Liver (tissue), 9 donors: ENCODE measurements around the gene ULBP2. TPM values are rescaled to one million over a fixed set of nuclear protein-coding genes. Genes with fewer than 3 reads are reported as not detected.
"Not testable (repeated sequence)": the region's sequence is repeated elsewhere in the genome, so short reads cannot be mapped to it uniquely, and the experiment has no call there.

ENCODE experiments used
- DNase-seq: peaks from one replicate; pipeline ENCODE4 v3.0.0-alpha.2; 2017; ENCODE audit warnings: low spot score
- H3K27ac ChIP-seq, 2 donors: one replicate each; pipeline ENCODE4 v1.7.0; 2013; ENCODE audit warnings: inconsistent platforms in 2 of 2, low read length in 2 of 2, control low read depth in 1 of 2, low read depth in 1 of 2, mild to moderate bottlenecking in 1 of 2
- H3K27me3 ChIP-seq, 4 donors: one replicate each; pipeline versions ENCODE4 v1.6.1 to v1.7.0; 2013; ENCODE audit warnings: low read length in 3 of 4, inconsistent platforms in 1 of 4, mild to moderate bottlenecking in 1 of 4, moderate library complexity in 1 of 4; ENCODE audit not compliant: control insufficient read depth in 4 of 4, insufficient read depth in 4 of 4
- H3K36me3 ChIP-seq, 4 donors: one replicate each; pipeline versions ENCODE4 v1.6.1 to v1.7.0; 2013; ENCODE audit warnings: low read length in 3 of 4, mild to moderate bottlenecking in 3 of 4, low read depth in 1 of 4, moderate library complexity in 1 of 4; ENCODE audit not compliant: control insufficient read depth in 4 of 4, insufficient read depth in 3 of 4
- H3K4me1 ChIP-seq, 4 donors: one replicate each; pipeline versions ENCODE4 v1.6.1 to v1.7.0; 2013; ENCODE audit warnings: low read length in 3 of 4, mild to moderate bottlenecking in 3 of 4, moderate library complexity in 1 of 4; ENCODE audit not compliant: control insufficient read depth in 4 of 4, insufficient read depth in 4 of 4
- H3K4me3 ChIP-seq, 3 donors: one replicate each; pipeline versions ENCODE4 v1.6.1 to v1.7.0; 2013; ENCODE audit warnings: low read length in 3 of 3, control low read depth in 1 of 3, low read depth in 1 of 3, mild to moderate bottlenecking in 1 of 3
- H3K9ac ChIP-seq, 2 donors: one replicate each; pipeline ENCODE4 v1.7.0; 2013; ENCODE audit warnings: low read length in 2 of 2, mild to moderate bottlenecking in 2 of 2, moderate library complexity in 2 of 2, control low read depth in 1 of 2, low read depth in 1 of 2
- H3K9me3 ChIP-seq, 4 donors: one replicate each; pipeline versions ENCODE4 v1.6.1 to v1.7.0; 2013; ENCODE audit warnings: low read length in 3 of 4; ENCODE audit not compliant: control insufficient read depth in 4 of 4
- CTCF ChIP-seq: fragments of 150-350 bp; IDR thresholded peaks from 2 replicates; pipeline ENCODE4 v1.5.1; 2017; ENCODE audit warnings: improper control_type of control experiment, low read depth, low read length; ENCODE audit not compliant: missing input control
- FOXA1 ChIP-seq: IDR thresholded peaks from 2 replicates; pipeline ENCODE4 v1.6.1; 2016; ENCODE audit warnings: antibody characterized with exemption
- FOXA2 ChIP-seq: IDR thresholded peaks from 2 replicates; pipeline ENCODE4 v1.6.1; 2016; ENCODE audit warnings: antibody characterized with exemption
- GABPA ChIP-seq, 2 donors: IDR thresholded peaks in 1 of 2; conservative IDR thresholded peaks in 1 of 2; 2 replicates each; pipeline ENCODE4 v1.6.1; 2016; ENCODE audit warnings: antibody characterized with exemption in 2 of 2, mild to moderate bottlenecking in 1 of 2, moderate library complexity in 1 of 2
- HNF4G ChIP-seq: IDR thresholded peaks from 2 replicates; pipeline ENCODE4 v1.6.1; 2016; ENCODE audit warnings: antibody characterized with exemption
- JUND ChIP-seq, 2 donors: IDR thresholded peaks; 2 replicates each; pipeline ENCODE4 v1.6.1; 2016; ENCODE audit warnings: antibody characterized with exemption in 2 of 2
- MAX ChIP-seq: IDR thresholded peaks from 2 replicates; pipeline ENCODE4 v1.6.1; 2016; ENCODE audit warnings: antibody characterized with exemption
- NR2F2 ChIP-seq: IDR thresholded peaks from 2 replicates; pipeline ENCODE4 v1.6.1; 2016; ENCODE audit warnings: antibody characterized with exemption
- RAD21 ChIP-seq, 2 donors: IDR thresholded peaks; 2 replicates each; pipeline ENCODE4 v1.6.1; 2016; ENCODE audit warnings: antibody characterized with exemption in 2 of 2, mild to moderate bottlenecking in 2 of 2
- RXRA ChIP-seq, 2 donors: IDR thresholded peaks; 2 replicates each; pipeline ENCODE4 v1.6.1; 2017 to 2018; ENCODE audit warnings: antibody characterized with exemption in 2 of 2, mild to moderate bottlenecking in 1 of 2
- SP1 ChIP-seq: IDR thresholded peaks from 2 replicates; pipeline ENCODE4 v1.6.1; 2018; ENCODE audit warnings: antibody characterized with exemption, mild to moderate bottlenecking
- TAF1 ChIP-seq: conservative IDR thresholded peaks from 2 replicates; pipeline ENCODE4 v1.6.1; 2016; ENCODE audit warnings: antibody characterized with exemption, mild to moderate bottlenecking
- YY1 ChIP-seq: IDR thresholded peaks from 2 replicates; pipeline ENCODE4 v1.6.1; 2016; ENCODE audit warnings: antibody characterized with exemption, mild to moderate bottlenecking
- WGBS: extraction: QIAGEN DNeasy Blood & Tissue Kit; methylation state at CpG from one replicate; pipeline ENCODE4 v1.1.7; 2013; 5-methylcytosine and 5-hydroxymethylcytosine counted together
- polyA plus RNA-seq, 2 donors: library from polyadenylated mRNA; stranded (reverse) in 1 of 2; unstranded in 1 of 2; fragments of 200-250 nt in 1 of 2; fragments of >200 nt in 1 of 2; fragmentation: Nextera tagmentation in 1 of 2; extraction: Ambion mirVana in 1 of 2; gene quantifications; one replicate each; pipeline versions ENCODE4 v1.2.1 to v1.2.3, GENCODE V29; 2013 to 2015
- total RNA-seq, 2 donors: library from RNA; depleted of rRNA; stranded (reverse); fragments of >200 nt; gene quantifications; one replicate each; pipeline ENCODE4 v1.2.3, GENCODE V29; 2014
- TF ChIP-seq, protein P1 (sequence below): IDR thresholded peaks from 2 replicates; pipeline ENCODE4 v1.6.1; 2016; ENCODE audit warnings: antibody characterized with exemption
- TF ChIP-seq, protein P2 (sequence below): IDR thresholded peaks from 2 replicates; pipeline ENCODE4 v1.6.1; 2016; ENCODE audit warnings: antibody characterized with exemption
- TF ChIP-seq, protein P3 (sequence below): IDR thresholded peaks from 2 replicates; pipeline ENCODE4 v1.6.1; 2016; ENCODE audit warnings: antibody characterized with exemption, mild to moderate bottlenecking
- donor health status: healthy.
- donor health status: healthy.
- donor health status: healthy.
- donor health status: healthy.
- donor health status: healthy.

Gene ULBP2
- total and polyA plus RNA-seq, 4 donors, result 0.14 to 0.27 (median 0.20) TPM

DNA sequence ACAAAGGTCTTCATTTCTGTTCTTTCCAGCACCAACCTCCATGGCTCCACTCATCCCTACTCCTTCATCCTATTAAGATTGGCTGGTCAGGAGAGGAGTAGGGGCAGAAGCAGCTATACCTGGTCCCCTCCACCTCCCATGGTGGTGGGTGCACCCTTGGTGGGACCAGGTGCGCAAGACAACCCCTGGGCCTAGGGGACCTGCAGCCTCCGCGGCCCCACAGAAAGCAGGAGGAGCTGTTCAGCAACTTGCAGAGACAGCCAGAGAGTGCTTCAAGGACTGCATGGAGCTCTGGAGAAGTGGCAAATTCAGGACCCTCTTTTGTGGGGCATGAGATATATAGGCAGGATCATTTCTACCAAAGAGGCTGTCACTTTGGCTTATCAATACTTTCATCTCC, 9.8 kb downstream of the ULBP2 start:
- Histone ChIP-seq H3K36me3 (no peaks in the 10 kb centered on the region), H3K27me3 (peaks cover 0 to 22% (median 5%) of the 10 kb centered on the region in 4 donors), H3K4me1 (peaks cover 0 to 8% (median 3%) of the 10 kb centered on the region in 4 donors), H3K4me3 (no peak overlapping the region), H3K27ac (no peak overlapping the region), H3K9ac (no peak overlapping the region), H3K9me3 (no peaks in the 10 kb centered on the region)
- DNase-seq, result no peak
- TF ChIP-seq HNF4G (no peak), NR2F2 (no peak), MAX (no peak), CTCF (no peak), FOXA2 (no peak), SP1 (no peak), RAD21 (IDR thresholded peaks at IDR 0.05) (no peak), FOXA1 (no peak), TAF1 (no peak), YY1 (no peak), RXRA (IDR thresholded peaks at IDR 0.05) (no peak), GABPA (IDR thresholded peaks at IDR 0.05 in 1 of 2, conservative IDR thresholded peaks at IDR 0.05 in 1 of 2) (no peak), JUND (IDR thresholded peaks at IDR 0.05) (no peak)
- TF ChIP-seq, protein P1, sequence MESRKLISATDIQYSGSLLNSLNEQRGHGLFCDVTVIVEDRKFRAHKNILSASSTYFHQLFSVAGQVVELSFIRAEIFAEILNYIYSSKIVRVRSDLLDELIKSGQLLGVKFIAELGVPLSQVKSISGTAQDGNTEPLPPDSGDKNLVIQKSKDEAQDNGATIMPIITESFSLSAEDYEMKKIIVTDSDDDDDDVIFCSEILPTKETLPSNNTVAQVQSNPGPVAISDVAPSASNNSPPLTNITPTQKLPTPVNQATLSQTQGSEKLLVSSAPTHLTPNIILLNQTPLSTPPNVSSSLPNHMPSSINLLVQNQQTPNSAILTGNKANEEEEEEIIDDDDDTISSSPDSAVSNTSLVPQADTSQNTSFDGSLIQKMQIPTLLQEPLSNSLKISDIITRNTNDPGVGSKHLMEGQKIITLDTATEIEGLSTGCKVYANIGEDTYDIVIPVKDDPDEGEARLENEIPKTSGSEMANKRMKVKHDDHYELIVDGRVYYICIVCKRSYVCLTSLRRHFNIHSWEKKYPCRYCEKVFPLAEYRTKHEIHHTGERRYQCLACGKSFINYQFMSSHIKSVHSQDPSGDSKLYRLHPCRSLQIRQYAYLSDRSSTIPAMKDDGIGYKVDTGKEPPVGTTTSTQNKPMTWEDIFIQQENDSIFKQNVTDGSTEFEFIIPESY, result no peak
- TF ChIP-seq, protein P2, sequence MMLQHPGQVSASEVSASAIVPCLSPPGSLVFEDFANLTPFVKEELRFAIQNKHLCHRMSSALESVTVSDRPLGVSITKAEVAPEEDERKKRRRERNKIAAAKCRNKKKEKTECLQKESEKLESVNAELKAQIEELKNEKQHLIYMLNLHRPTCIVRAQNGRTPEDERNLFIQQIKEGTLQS, result no peak
- TF ChIP-seq, protein P3, sequence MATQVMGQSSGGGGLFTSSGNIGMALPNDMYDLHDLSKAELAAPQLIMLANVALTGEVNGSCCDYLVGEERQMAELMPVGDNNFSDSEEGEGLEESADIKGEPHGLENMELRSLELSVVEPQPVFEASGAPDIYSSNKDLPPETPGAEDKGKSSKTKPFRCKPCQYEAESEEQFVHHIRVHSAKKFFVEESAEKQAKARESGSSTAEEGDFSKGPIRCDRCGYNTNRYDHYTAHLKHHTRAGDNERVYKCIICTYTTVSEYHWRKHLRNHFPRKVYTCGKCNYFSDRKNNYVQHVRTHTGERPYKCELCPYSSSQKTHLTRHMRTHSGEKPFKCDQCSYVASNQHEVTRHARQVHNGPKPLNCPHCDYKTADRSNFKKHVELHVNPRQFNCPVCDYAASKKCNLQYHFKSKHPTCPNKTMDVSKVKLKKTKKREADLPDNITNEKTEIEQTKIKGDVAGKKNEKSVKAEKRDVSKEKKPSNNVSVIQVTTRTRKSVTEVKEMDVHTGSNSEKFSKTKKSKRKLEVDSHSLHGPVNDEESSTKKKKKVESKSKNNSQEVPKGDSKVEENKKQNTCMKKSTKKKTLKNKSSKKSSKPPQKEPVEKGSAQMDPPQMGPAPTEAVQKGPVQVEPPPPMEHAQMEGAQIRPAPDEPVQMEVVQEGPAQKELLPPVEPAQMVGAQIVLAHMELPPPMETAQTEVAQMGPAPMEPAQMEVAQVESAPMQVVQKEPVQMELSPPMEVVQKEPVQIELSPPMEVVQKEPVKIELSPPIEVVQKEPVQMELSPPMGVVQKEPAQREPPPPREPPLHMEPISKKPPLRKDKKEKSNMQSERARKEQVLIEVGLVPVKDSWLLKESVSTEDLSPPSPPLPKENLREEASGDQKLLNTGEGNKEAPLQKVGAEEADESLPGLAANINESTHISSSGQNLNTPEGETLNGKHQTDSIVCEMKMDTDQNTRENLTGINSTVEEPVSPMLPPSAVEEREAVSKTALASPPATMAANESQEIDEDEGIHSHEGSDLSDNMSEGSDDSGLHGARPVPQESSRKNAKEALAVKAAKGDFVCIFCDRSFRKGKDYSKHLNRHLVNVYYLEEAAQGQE, result no peak
- 85% methylated on average over 3 of the region's 3 CpGs for WGBS

- not testable (repeated sequence) for H3K27ac ChIP-seq, H3K9me3 ChIP-seq, DNase-seq, H3K4me3 ChIP-seq, H3K36me3 ChIP-seq, H3K9ac ChIP-seq, H3K4me1 ChIP-seq
- peaks cover 0 to 25% (median 5%) of the 10 kb centered on the region in 4 donors for H3K27me3 ChIP-seq
- WGBS, result 28% methylated on average over 2 of the region's 2 CpGs
Observed at GRCh38 chr6:149953390-149953789, 11.6 kb downstream of the ULBP2 start.

GRCh38 chr6:149953934-149954327, 12.1 kb downstream of the ULBP2 start:
- H3K27ac ChIP-seq, H3K4me3 ChIP-seq, H3K9me3 ChIP-seq, H3K4me1 ChIP-seq, H3K9ac ChIP-seq, H3K36me3 ChIP-seq, DNase-seq: not testable (repeated sequence)
- peaks cover 0 to 25% (median 5%) of the 10 kb centered on the region in 4 donors for H3K27me3 ChIP-seq
- WGBS, result 17% methylated on average over 5 of the region's 10 CpGs

DNA sequence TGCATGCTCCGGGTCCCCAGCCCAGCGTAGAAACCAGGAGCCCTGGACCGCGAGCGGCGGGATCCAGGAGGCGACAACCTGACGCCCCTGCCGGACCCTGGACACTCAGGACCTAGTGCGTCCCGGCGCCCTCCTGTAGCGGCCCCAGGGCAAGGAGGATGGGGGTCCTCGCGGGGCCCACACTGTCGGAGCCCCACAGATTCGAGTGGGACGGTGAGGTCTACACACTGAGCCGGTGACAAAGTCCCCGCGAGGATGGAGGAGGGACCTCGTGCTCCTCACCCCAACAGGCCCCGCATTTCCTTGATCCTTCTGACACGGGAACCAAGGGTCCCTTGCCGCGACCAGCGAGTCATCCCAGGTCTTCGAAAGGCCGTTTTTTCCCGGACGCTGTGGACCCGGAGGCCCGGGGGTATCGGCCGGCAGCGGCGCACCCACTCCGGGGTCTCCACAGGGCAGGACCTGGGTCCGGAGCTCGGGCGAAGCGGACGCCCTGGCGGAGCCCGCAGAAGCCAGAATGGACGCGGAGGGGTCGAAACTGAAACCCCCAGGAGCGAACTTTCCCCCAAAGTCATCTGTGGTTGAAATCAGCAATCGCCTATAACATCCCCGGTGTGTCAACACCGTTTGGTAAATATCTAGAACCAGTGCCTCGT, 12.6 kb downstream of the ULBP2 start:
- H3K36me3 ChIP-seq, DNase-seq, H3K4me1 ChIP-seq, H3K9me3 ChIP-seq, H3K27ac ChIP-seq, H3K4me3 ChIP-seq, H3K9ac ChIP-seq: not testable (repeated sequence)
- H3K27me3 ChIP-seq, result peaks cover 0 to 25% (median 5%) of the 10 kb centered on the region in 4 donors
- WGBS, result 7% methylated on average over 47 of the region's 53 CpGs
